NCI-H1436 treated with DMSO at 0.1 percent for 48 hours (cell line): ENCODE results near the gene WDTC1.
"Not testable (repeated sequence)": the region's sequence is repeated elsewhere in the genome, so short reads cannot be mapped to it uniquely, and the experiment has no call there.

Source experiments
- DNase-seq: peaks from one replicate; lab custom pipeline; 2025; lab: John Stamatoyannopoulos, UW

The WDTC1 gene

GRCh38 chr1:27253596-27253995 is 19.2 kb downstream of the WDTC1 start:
- no peak for DNase-seq

DNA sequence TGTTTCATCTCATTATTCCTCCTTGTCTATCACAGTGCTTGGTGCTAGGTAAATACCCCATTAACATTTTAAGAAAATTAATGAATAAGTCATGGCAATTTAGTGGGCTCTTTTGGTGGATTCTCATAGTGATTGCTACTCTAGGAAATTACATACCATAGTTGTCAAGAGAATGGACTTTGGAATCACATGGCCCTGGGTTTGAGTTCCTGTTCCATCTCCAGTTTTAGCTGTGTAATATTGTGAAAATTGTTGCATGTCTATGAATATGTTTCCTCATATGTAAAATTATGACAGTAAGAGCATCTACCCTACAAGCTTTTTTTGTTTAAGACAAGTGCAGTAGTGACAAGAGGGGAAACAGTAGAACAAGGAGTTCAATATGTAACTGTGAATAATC is 20.7 kb downstream of the WDTC1 start:
- no peak for DNase-seq

DNA sequence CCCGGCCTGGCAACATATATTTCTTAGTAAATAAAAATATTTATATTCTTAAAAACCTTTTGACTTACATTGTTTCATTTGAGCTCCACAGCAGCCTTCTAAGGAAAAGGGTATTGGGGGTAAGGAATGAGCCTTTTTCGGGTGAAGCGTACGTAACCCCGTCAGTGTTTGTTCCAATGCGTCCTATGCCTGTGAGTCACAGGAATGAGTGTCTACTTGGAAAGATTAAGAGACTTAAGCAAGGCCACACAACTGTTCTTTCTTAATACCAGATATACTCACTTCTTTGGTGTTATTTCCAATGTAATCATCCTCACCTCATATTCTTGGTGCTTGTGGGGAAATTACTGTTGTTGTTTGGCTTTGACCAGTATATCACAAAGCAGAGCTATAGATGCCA is 22.7 kb downstream of the WDTC1 start:
- no peak for DNase-seq

GRCh38 chr1:27258598-27258997 is 24.2 kb downstream of the WDTC1 start:
- DNase-seq: no peak

- DNase-seq: no peak
Measured at GRCh38 chr1:27267153-27267552, 32.7 kb downstream of the WDTC1 start.

- DNase-seq: no peak
Measured at GRCh38 chr1:27269276-27269675, 34.8 kb downstream of the WDTC1 start.

DNA sequence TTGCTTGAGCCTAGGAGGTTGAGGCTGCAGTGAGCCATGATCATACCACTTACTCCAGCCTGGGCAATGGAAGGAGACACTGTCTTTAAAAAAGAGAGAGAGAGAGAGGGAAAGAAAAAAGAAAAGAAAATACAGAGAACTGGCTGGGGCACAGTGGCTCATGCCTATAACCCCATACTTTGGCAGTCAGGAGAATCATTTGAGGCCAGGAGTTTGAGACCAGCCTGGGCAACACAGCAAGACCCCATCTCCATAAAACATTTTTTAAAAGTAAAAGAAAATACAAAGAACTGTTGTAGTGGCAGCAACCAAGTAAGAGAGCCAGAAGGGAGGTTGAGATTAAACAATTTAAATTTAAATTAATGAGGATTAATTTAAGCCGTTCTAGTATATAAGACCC is 39.8 kb downstream of the WDTC1 start:
- no peak for DNase-seq

DNA sequence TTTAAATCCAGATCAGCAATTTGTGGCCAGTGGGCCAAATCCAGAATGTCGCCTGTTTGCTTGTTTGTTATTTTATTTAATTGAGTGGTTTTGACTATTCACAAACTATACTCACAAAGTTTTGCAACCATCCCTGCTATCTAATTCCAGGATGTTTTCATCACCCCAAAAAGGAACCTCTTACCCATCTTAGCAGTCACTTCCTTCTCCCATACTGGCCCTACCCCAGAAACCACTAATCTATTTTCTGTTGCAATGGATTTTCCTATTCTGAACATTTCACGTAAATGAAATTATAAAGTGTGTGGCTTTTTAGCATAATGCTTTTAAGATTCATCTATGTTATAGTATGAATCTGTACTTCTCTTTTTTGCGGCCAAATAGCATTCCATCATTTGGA is 41.3 kb downstream of the WDTC1 start:
- no peak for DNase-seq

GRCh38 chr1:27284425-27285273 is 50.2 kb downstream of the WDTC1 start:
- DNase-seq: peak; percentile 11

DNA sequence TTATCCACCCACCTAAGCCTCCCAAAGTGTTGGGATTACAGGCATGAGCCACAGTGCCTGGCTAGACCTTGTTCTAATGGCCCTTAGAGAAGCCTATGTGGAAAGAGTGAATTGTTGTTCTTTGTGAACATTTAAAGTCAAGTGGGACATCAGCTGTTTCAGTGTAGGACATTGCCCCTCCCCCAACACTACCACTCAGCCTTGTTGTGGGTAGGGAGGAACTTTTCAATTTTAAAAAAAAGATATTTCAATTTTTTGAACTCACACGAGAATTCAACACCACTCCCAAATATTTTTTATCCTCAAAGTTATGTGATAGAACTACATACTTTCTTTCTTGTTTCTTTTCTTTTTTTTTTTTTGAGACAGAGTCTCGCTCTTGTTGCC is 50.8 kb downstream of the WDTC1 start:
- no peak for DNase-seq

DNA sequence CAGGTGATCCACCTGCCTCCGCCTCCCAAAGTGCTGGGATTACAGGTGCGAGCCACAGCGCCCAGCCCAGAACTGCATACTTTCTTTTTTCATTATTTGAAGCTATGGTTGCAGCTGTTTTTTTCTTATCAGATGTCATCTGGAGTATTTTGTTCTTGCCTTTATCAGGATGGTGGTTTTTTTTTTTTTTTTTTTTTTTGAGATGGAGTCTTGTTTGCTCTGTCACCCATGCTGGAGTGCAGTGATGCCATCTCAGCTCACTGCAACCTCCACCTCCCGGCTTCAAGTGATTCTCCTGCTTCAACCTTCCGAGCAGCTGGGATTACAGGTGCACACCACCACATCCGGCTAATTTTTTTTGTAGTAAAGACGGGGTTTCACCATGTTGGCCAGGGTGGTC is 51.4 kb downstream of the WDTC1 start:
- not testable (repeated sequence) for DNase-seq

GRCh38 chr1:27289125-27289524 is 54.7 kb downstream of the WDTC1 start:
- not testable (repeated sequence) for DNase-seq

- no peak for DNase-seq
Measured at GRCh38 chr1:27290581-27290980, 56.1 kb downstream of the WDTC1 start.

- no peak for DNase-seq
Measured at GRCh38 chr1:27292106-27292505, 57.7 kb downstream of the WDTC1 start.

DNA sequence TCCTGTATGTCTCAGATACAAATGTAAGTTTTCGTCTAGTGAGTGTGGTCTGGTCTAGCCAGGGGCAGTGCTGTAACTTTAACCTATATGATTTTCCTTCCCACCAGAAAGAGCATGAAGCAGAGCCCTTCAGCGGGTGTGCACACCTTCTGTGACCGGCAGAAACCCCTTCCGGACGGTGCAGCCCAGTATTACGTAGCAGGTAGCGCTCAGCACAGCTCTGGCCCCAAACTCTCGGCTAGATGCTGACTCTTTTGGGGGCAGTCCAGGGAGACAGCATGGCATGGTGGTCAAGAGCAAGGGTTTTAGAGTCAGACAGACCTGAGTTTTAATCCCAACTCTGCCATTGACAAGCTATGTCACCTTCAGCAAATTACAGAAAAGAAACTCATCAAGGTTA is 59.5 kb downstream of the WDTC1 start:
- no peak for DNase-seq

DNA sequence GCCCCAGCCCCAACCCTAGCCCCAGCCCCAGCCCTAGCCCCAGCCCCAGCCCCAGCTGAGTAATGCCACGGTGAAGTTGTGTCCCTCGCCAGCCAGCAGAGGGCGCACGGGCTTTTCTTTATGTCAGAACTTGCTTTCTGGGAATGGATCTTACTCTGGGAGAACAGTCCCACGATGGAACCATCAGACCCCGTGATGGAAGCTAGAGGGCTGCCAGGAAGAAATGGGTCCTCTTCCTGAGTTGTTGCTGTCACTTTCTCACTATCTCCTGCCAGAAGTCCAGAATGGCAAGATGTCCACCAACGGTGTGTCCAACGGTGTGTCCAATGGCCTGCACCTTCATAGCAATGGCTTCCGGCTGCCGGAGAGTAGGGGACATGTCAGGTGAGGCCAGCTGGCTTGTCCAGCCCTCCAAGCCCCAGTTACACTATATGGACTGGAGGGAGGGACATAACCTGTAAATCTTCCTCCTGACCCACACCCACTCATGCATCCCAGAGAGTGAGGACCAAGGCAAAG is 62.4 kb downstream of the WDTC1 start:
- no peak for DNase-seq

DNA sequence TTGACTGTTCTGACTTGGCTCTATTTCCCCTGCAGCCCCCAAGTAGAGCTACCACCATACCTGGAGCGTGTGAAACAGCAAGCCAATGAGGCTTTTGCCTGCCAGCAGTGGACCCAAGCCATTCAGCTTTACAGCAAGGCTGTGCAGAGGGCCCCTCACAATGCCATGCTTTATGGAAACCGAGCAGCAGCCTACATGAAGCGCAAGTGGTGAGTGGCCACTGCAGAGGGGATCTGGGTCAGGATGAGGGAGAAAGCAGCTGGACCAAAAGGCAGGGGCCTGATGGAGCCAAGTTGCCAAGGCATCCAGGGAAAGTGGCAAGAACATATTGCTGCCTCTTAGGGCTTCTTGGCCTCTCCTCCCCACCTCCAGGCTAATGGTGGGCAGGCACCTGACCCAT is 63.5 kb downstream of the WDTC1 start:
- DNase-seq: no peak

- no peak for DNase-seq
Measured at GRCh38 chr1:27298632-27299384, 64.4 kb downstream of the WDTC1 start.

DNA sequence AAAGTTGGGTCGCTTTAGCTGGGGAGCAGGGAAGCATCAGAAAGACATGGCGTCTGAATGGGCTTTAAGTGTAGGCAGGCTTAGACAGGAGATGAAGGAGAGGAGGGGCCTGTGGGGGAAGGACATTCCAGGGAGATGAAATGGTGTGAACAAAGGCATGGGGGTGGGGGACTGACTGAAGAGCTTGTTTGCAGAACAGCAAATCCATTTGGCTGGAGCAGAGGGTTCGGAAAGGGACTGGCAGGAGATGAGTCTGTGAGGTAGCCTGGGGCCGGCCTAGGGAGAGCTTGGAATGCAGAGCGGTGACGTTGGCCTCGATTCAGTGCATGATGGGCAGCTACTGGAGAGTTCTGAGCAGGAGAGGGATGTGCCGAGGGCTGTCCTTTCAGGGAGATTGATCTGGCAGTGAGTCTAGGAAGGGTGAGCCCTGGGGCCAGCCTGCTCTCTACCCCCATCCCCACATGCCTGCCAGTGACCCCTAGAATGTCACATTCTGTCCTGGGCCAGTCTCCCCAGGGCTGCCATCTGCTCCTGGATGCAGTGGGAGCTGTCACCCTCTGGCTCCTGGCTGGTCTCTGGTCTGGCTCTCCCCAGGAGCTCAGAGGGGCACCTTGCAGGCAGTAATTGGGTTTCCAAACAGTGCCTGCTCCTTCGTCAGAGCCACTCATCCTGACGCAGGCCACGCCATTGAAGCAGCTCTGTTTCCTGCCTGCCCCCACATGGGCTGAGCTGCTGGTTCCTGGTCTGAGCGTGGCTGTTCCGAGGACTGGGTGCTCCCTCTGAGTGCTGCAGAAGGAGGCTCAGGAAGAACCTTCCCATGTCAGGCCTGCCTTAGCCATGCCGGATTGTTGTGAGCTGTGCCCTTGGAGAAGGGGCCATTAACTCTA is 65.2 kb downstream of the WDTC1 start:
- DNase-seq: no peak

- DNase-seq: peak; percentile 18
Measured at GRCh38 chr1:27300341-27301051, 66.1 kb downstream of the WDTC1 start.

DNA sequence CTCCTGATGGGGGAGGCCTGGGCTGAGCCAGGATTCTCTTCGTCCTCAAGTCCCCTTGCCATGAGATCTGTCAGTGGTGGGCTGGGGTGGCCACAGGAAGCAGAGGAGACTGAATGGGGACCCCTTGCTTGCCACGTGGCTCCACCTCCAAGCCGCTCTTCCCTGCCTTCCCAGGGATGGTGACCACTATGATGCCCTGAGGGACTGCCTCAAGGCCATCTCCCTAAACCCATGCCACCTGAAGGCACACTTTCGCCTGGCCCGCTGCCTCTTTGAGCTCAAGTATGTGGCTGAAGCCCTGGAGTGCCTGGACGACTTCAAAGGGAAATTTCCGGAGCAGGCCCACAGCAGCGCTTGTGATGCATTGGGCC is 66.6 kb downstream of the WDTC1 start:
- no peak for DNase-seq
